HepG2 (cell line): ENCODE data around the gene MRPS34. TPM values are rescaled to one million over a fixed set of nuclear protein-coding genes. Genes with fewer than 3 reads are reported as not detected.

Source experiments
- GLMP ChIP-seq: sonication (generic); formaldehyde crosslinking; IDR thresholded peaks from 2 replicates; pipeline ENCODE4 v1.9.0; 2021; ENCODE audit warnings: missing genetic modification reagents, mild to moderate bottlenecking, borderline replicate concordance
- HMG20A ChIP-seq: IDR thresholded peaks from 2 replicates; pipeline ENCODE4 v1.6.1; 2016; ENCODE audit warnings: borderline replicate concordance
- HNRNPK ChIP-seq: fragments of 200-400 bp; formaldehyde crosslinking; IDR thresholded peaks from 2 replicates; pipeline ENCODE4 v1.6.1; 2018; ENCODE audit warnings: low read length, low read depth, moderate library complexity, mild to moderate bottlenecking; ENCODE audit not compliant: poor library complexity, severe bottlenecking
- KLF13 ChIP-seq: sonication (generic); formaldehyde crosslinking; IDR thresholded peaks from 2 replicates; pipeline ENCODE4 v1.4.0; 2020; ENCODE audit warnings: mild to moderate bottlenecking, missing genetic modification reagents
- KMT2A ChIP-seq: sonication (generic); formaldehyde crosslinking; IDR thresholded peaks from 2 replicates; pipeline ENCODE4 v1.4.0; 2020; ENCODE audit warnings: missing genetic modification reagents
- MEF2D ChIP-seq: sonication (generic); formaldehyde crosslinking; IDR thresholded peaks from 2 replicates; pipeline ENCODE4 v1.5.1; 2020; ENCODE audit warnings: mild to moderate bottlenecking, missing genetic modification reagents
- RFX5 ChIP-seq: IDR thresholded peaks from 2 replicates; pipeline ENCODE4 v1.6.1; 2011; ENCODE audit warnings: low read depth, low read length, improper control_type of control experiment
- RXRB ChIP-seq: IDR thresholded peaks from 2 replicates; pipeline ENCODE4 v1.6.1; 2016; ENCODE audit warnings: borderline replicate concordance, missing genetic modification reagents, missing compliant biosample characterization
- SRSF9 ChIP-seq: fragments of 200-400 bp; formaldehyde crosslinking; IDR thresholded peaks from 2 replicates; pipeline ENCODE4 v1.6.1; 2018; ENCODE audit warnings: borderline replicate concordance, mild to moderate bottlenecking, low read depth, low read length; ENCODE audit not compliant: insufficient read depth, poor library complexity, severe bottlenecking
- WIZ ChIP-seq: sonication (generic); formaldehyde crosslinking; IDR thresholded peaks from 2 replicates; pipeline ENCODE4 v1.5.1; 2020; ENCODE audit warnings: mild to moderate bottlenecking, missing genetic modification reagents
- ZFP36 ChIP-seq: fragments of 150-350 bp; IDR thresholded peaks from 2 replicates; pipeline ENCODE4 v1.6.1; 2018; ENCODE audit warnings: borderline replicate concordance, low read length, low read depth; ENCODE audit not compliant: partially characterized antibody
- ZNF124 ChIP-seq: sonication (generic); formaldehyde crosslinking; IDR thresholded peaks from 2 replicates; pipeline ENCODE4 v1.4.0; 2020; ENCODE audit warnings: missing genetic modification reagents
- ZNF430 ChIP-seq: sonication (generic); formaldehyde crosslinking; IDR thresholded peaks from 2 replicates; pipeline ENCODE4 v1.9.0; 2021; ENCODE audit warnings: mild to moderate bottlenecking, missing genetic modification reagents
- ZNF652 ChIP-seq: IDR thresholded peaks from 2 replicates; pipeline ENCODE4 v1.6.1; 2016; ENCODE audit warnings: low read depth, borderline replicate concordance
- ZNF7 ChIP-seq: IDR thresholded peaks from 2 replicates; pipeline ENCODE4 v1.6.1; 2016; ENCODE audit warnings: missing biosample characterization, missing genetic modification reagents
- ZNF703 ChIP-seq: sonication (generic); formaldehyde crosslinking; IDR thresholded peaks from 2 replicates; pipeline ENCODE4 v1.5.1; 2020; ENCODE audit warnings: missing genetic modification reagents, mild to moderate bottlenecking, moderate library complexity, borderline replicate concordance
- ZSCAN22 ChIP-seq: sonication (generic); formaldehyde crosslinking; IDR thresholded peaks from 2 replicates; pipeline ENCODE4 v1.4.0; 2020; ENCODE audit warnings: mild to moderate bottlenecking, missing genetic modification reagents
- polyA plus RNA-seq, 8 experiments: library from polyadenylated mRNA; depleted of rRNA in 3 of 8; stranded (reverse) in 7 of 8; unstranded in 1 of 8; fragments of >200 nt; fragmentation: Illumina TruSeq in 4 of 8; extraction: Trizol in 4 of 8; gene quantifications; 2 replicates each; pipeline versions ENCODE4 v1.2.1 to v1.2.3, GENCODE V29; 2011 to 2016; ENCODE audit warnings: low read depth in 4 of 8, missing spikeins in 1 of 8, mixed read lengths in 1 of 8; ENCODE audit not compliant: insufficient read depth in 1 of 8
- total RNA-seq, 5 experiments: library from RNA; depleted of rRNA; stranded (reverse); fragments of >200 nt; fragmentation: Illumina TruSeq; extraction: Trizol; gene quantifications; 2 replicates each; pipeline ENCODE4 v1.2.3, GENCODE V29; 2016; ENCODE audit warnings: low read depth in 1 of 5
- TF ChIP-seq, protein P1 (sequence below): sonication (generic); formaldehyde crosslinking; IDR thresholded peaks from 2 replicates; pipeline ENCODE4 v1.5.1; 2020; ENCODE audit warnings: missing genetic modification reagents, mild to moderate bottlenecking, borderline replicate concordance
- TF ChIP-seq, protein P2 (sequence below): sonication (generic); formaldehyde crosslinking; IDR thresholded peaks from 2 replicates; pipeline ENCODE4 v1.5.0; 2020; ENCODE audit warnings: mild to moderate bottlenecking, missing genetic modification reagents, moderate library complexity
- TF ChIP-seq, protein P3 (sequence below): sonication (generic); IDR thresholded peaks from 2 replicates; pipeline ENCODE4 v1.6.1; 2016; ENCODE audit warnings: low read depth, borderline replicate concordance
- TF ChIP-seq, protein P4 (sequence below): sonication (generic); formaldehyde crosslinking; IDR thresholded peaks from 2 replicates; pipeline ENCODE4 v1.4.0; 2020; ENCODE audit warnings: missing genetic modification reagents

The MRPS34 gene
- total and polyA plus RNA-seq, 2 of the 13 experiments (the other 11 are each of a cell fraction or from before 2014, with no cell fraction given): 63.5 to 131 TPM

DNA sequence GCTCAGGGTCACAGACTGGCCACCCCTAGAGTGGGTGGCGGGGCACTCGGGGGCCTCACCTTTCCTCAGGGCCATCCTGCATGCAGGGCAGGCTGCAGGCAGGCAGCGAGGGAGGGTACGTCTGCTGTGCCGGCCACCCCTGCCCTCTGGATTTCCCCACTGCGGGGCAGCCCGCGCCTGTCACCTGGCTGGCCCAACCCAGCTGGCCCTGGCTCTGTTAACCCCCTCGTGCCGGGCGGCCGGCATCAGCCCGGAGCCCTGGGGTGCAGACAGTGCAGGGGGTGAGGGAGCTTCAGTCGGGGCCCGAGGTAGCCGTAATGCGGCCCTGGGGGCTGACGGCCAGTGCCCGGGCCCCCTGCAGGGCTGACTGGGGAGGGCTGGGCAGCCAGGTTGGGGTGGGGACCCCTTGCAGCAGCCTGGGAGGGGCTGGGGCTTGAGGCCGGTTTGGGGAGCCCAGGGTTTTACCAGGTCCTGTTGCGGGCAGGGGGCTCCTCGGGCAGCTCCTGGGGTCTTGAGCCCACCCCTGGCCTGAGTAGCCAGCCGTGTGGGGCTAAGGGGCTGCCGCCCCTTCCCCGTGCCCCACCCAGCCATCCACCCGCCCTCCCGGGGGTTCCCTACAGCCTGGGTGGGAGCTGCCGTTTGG, 20.8 kb upstream of the MRPS34 start, which contains the start of gene IGFALS (continued):
- TF ChIP-seq KMT2A: no peak
- peak; percentile 93 for TF ChIP-seq ZNF652 (CRISPR knock-in tag)
- TF ChIP-seq, protein P1, sequence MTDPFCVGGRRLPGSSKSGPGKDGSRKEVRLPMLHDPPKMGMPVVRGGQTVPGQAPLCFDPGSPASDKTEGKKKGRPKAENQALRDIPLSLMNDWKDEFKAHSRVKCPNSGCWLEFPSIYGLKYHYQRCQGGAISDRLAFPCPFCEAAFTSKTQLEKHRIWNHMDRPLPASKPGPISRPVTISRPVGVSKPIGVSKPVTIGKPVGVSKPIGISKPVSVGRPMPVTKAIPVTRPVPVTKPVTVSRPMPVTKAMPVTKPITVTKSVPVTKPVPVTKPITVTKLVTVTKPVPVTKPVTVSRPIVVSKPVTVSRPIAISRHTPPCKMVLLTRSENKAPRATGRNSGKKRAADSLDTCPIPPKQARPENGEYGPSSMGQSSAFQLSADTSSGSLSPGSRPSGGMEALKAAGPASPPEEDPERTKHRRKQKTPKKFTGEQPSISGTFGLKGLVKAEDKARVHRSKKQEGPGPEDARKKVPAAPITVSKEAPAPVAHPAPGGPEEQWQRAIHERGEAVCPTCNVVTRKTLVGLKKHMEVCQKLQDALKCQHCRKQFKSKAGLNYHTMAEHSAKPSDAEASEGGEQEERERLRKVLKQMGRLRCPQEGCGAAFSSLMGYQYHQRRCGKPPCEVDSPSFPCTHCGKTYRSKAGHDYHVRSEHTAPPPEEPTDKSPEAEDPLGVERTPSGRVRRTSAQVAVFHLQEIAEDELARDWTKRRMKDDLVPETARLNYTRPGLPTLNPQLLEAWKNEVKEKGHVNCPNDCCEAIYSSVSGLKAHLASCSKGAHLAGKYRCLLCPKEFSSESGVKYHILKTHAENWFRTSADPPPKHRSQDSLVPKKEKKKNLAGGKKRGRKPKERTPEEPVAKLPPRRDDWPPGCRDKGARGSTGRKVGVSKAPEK: no peak
- TF ChIP-seq, protein P2, sequence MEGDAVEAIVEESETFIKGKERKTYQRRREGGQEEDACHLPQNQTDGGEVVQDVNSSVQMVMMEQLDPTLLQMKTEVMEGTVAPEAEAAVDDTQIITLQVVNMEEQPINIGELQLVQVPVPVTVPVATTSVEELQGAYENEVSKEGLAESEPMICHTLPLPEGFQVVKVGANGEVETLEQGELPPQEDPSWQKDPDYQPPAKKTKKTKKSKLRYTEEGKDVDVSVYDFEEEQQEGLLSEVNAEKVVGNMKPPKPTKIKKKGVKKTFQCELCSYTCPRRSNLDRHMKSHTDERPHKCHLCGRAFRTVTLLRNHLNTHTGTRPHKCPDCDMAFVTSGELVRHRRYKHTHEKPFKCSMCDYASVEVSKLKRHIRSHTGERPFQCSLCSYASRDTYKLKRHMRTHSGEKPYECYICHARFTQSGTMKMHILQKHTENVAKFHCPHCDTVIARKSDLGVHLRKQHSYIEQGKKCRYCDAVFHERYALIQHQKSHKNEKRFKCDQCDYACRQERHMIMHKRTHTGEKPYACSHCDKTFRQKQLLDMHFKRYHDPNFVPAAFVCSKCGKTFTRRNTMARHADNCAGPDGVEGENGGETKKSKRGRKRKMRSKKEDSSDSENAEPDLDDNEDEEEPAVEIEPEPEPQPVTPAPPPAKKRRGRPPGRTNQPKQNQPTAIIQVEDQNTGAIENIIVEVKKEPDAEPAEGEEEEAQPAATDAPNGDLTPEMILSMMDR: peak; percentile 25; the same call in 1 of the 2 replicates
- TF ChIP-seq MEF2D: no peak
- TF ChIP-seq ZFP36: no peak
- TF ChIP-seq ZNF430: no peak
- TF ChIP-seq RFX5: no peak
- no peak for TF ChIP-seq GLMP (CRISPR knock-in tag)
- TF ChIP-seq, protein P3, sequence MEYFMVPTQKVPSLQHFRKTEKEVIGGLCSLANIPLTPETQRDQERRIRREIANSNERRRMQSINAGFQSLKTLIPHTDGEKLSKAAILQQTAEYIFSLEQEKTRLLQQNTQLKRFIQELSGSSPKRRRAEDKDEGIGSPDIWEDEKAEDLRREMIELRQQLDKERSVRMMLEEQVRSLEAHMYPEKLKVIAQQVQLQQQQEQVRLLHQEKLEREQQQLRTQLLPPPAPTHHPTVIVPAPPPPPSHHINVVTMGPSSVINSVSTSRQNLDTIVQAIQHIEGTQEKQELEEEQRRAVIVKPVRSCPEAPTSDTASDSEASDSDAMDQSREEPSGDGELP: peak; percentile 80; the same call in 1 of the 2 replicates
- TF ChIP-seq HMG20A (CRISPR knock-in tag): no peak
- TF ChIP-seq, protein P4, sequence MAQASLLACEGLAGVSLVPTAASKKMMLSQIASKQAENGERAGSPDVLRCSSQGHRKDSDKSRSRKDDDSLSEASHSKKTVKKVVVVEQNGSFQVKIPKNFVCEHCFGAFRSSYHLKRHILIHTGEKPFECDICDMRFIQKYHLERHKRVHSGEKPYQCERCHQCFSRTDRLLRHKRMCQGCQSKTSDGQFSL (CRISPR knock-in tag): no peak
- TF ChIP-seq KLF13 (CRISPR knock-in tag): no peak
- peak; percentile 43 for TF ChIP-seq HNRNPK
- no peak for TF ChIP-seq ZNF7 (CRISPR knock-in tag)
- no peak for TF ChIP-seq WIZ
- TF ChIP-seq ZNF703 (CRISPR knock-in tag): no peak
- no peak for TF ChIP-seq ZNF124 (CRISPR knock-in tag)
- no peak for TF ChIP-seq SRSF9
- no peak for TF ChIP-seq ZSCAN22 (CRISPR knock-in tag)
- TF ChIP-seq RXRB: no peak
